Measurements from ENCODE around the gene RNF4.
"Not testable (repeated sequence)": the region's sequence is repeated elsewhere in the genome, so short reads cannot be mapped to it uniquely, and the experiment has no call there.

The RNF4 gene

DNA sequence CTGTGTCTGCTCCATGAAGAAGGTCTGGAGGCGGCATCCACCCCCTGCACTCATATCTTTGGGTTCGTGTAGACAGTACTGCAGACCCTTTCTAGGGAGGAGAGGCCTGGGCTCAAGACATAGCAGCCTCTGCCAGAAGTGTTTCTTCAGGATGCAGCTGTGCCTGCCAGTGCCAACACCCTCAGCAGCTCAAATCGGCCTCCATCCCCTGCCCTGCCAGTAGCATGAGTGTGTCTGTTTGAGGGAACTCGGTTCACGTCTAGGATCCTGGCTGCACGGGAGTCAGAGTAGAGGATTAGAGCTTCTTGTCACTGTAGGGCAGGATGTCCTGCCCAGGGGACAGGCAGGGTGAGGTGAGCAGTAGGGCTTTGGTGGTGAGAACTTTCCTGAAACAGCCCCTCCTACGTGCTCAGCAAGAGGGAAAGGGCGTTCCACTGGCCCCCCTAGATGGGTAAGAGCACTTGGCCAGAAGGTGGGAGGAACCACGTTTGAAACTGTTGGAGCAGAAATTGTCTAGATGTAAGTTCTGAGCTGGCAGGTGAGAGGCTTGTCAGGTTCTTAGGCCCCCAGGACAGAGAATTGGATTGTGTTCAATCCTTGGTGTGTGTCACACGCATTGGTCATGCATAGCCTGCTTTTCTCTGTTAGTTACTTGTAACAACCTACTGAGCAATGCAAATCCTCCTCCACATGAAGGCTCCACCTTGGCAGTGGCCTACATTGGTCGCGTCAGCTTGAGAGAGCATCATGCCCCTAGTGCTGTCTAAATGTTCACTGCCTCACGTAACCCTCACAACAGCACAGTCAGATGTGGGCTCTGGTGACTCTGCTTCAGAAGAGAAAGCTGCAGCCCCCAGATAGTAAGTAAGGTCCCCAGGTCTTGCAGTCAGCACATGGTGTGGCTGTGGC lies 41.7 kb downstream of the RNF4 start:
- no peak for DNase-seq (ENCODE audit: low read depth in 2 of 2)
- TF ChIP-seq, protein P1, sequence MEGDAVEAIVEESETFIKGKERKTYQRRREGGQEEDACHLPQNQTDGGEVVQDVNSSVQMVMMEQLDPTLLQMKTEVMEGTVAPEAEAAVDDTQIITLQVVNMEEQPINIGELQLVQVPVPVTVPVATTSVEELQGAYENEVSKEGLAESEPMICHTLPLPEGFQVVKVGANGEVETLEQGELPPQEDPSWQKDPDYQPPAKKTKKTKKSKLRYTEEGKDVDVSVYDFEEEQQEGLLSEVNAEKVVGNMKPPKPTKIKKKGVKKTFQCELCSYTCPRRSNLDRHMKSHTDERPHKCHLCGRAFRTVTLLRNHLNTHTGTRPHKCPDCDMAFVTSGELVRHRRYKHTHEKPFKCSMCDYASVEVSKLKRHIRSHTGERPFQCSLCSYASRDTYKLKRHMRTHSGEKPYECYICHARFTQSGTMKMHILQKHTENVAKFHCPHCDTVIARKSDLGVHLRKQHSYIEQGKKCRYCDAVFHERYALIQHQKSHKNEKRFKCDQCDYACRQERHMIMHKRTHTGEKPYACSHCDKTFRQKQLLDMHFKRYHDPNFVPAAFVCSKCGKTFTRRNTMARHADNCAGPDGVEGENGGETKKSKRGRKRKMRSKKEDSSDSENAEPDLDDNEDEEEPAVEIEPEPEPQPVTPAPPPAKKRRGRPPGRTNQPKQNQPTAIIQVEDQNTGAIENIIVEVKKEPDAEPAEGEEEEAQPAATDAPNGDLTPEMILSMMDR (IDR thresholded peaks at IDR 0.05; ENCODE audit: low read depth, low read length) = no peak
- H3K4me3 ChIP-seq (replicated peaks in 1 of 2; ENCODE audit: low read depth in 2 of 2, low read length in 2 of 2) = no peak overlapping the region

DNA sequence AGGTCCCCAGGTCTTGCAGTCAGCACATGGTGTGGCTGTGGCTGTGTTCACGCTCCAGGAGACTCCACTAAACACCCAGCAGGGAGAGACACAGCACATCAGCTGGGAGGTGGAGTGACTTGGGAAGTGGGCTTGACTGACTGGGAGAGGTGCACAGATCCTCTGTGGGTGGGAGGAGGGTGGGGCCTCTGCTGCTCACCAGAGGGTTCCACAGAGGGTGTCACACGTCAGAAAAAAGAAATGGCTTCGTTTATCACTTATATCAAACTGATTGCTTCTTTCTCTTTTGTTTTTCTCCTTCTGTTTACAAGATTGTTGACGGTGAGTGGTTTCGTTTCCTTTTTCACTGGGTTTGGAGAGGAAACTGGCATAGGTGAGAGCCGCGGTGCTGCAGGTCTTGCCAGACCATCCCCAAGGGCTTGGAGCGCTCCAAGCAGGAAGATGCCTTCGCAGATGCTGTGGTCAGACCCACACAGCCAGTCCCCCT lies 42.8 kb downstream of the RNF4 start:
- H3K4me3 ChIP-seq (replicated peaks in 1 of 2; ENCODE audit: low read depth in 2 of 2, low read length in 2 of 2) = no peak overlapping the region
- TF ChIP-seq, protein P1 (IDR thresholded peaks at IDR 0.05; ENCODE audit: low read depth, low read length) = no peak
- no peak for DNase-seq (ENCODE audit: low read depth in 2 of 2)

DNA sequence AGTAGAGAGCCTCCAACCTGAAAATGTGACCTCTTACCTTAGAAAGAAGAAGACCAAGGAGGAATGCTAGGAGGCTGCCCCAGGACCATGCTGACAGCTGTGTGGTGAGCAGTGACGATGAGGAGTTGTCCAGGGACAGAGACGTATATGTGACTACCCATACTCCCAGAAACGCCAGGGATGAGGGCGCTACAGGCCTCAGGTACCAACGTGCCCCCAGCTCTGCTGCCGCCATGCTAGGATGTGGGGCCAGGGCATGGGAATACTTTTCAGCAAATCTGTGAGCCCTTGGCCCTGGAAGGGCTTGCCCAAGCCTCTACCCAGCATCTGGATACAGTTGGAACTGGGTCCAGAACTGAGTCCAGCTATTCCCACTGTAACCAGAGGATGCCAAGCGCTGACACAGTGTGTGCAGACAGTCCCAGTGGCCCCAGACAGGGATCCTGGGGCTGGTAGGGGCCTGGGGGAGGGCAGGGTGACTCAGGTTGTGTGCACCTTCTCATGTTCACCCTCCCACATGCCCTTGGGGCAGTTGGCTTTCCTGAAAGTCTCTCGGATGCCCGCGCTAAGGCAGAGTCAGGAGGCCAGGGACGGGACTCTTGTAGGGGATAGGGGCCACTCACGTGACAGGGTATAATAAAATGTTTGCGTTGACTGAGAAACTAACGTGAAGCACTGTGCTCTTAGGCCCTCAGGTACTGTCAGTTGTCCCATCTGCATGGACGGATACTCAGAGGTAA lies 43.7 kb downstream of the RNF4 start:
- TF ChIP-seq, protein P1 (IDR thresholded peaks at IDR 0.05; ENCODE audit: low read depth, low read length) = no peak
- no peak overlapping the region for H3K4me3 ChIP-seq (replicated peaks in 1 of 2; ENCODE audit: low read depth in 2 of 2, low read length in 2 of 2)
- no peak for DNase-seq (ENCODE audit: low read depth in 2 of 2)

DNA sequence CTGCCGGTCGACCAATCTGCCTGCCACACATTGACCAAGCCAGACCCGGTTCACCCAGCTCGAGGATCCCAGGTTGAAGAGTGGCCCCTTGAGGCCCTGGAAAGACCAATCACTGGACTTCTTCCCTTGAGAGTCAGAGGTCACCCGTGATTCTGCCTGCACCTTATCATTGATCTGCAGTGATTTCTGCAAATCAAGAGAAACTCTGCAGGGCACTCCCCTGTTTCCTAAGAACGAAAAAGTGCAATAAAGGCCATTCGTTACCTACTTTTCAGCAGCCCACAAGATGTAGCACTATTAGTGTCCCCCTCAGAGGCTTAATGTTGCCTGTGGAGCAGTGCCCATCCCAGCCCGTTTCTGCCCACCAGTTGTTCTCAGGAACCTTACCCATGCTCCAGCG lies 45.3 kb downstream of the RNF4 start:
- DNase-seq (ENCODE audit: low read depth in 2 of 2); H3K4me3 ChIP-seq (replicated peaks in 1 of 2; ENCODE audit: low read depth in 2 of 2, low read length in 2 of 2): not testable (repeated sequence)

DNA sequence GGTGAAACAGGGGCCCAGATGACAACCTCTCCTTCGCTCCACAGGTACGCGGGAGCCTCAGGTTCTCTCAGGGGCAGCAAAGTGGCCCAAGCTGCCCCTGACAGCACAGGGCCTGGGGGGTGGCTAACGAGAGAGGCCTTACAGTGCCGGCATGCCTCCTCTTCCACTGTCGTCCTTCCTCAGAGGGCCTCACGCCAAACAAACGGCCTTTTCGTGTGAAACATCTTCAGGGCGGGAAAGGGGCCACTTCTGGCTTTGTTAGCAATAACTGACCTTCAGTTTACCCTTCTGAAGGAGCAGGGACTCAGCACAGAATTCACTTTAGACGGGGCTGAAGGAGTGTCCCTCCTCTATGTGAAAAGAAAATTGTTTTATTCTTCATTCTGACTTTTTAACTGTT lies 46.0 kb downstream of the RNF4 start:
- H3K4me3 ChIP-seq (replicated peaks in 1 of 2; ENCODE audit: low read depth in 2 of 2, low read length in 2 of 2); DNase-seq (ENCODE audit: low read depth in 2 of 2): not testable (repeated sequence)

DNA sequence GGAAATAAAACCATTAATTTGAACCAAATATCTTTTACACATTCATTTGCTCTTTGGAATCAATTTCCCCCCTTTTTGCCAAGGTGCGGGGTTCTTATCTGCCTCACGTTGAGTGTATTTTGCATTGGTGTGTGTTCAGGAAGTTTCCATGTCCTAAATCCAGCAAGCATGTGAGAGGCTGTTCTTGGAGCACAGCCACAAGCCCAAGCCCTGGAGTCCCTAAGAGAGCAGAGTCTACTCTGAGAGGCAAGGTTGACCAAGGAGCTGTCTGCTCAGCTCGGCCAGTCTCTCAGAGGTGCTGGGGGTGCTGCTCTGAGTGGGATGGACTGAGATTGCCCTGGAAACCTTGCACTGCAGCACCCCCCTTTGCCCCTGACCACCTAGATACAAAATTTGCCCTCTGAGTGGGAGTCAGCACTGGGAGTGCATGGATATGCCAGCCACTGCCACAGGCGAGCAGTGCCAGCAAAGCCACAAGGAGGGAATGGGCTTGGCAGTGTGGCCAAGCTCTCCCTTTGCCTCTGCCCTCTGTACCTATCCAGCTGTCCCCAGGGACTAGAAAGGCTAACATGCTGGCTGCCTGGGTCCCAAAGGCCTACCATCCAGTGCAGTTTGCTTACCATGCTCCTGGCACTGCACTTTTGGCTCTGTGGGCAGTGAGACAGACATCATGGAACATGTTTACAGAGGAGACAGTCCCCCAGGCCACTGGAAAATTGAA lies 47.1 kb downstream of the RNF4 start:
- DNase-seq (ENCODE audit: low read depth in 2 of 2) = peak in 1 of 2 donors; percentile 38
- no peak overlapping the region for H3K4me3 ChIP-seq (replicated peaks in 1 of 2; ENCODE audit: low read depth in 2 of 2, low read length in 2 of 2)
- TF ChIP-seq, protein P1 (IDR thresholded peaks at IDR 0.05; ENCODE audit: low read depth, low read length) = no peak

DNA sequence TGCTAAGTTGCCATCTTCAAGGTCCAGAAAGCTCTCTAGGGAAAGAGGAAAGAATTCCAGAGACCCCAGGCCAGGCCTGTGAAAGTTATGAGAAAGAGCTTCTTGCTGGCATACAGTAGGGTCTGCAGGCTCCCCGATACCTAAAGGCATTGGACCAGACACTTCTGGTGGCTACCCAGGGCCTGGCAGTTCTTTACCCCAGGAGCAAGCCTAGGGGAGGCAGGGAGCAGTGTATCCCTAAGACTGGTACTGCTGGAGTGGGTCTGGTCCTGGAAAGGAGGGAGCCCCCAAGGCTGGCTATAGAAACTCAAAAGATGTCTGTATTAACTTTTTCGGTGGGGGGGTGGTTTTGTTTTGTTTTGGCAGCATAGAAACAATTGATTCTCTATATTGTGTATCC lies 47.7 kb downstream of the RNF4 start:
- no peak overlapping the region for H3K4me3 ChIP-seq (replicated peaks in 1 of 2; ENCODE audit: low read depth in 2 of 2, low read length in 2 of 2)
- TF ChIP-seq, protein P1 (IDR thresholded peaks at IDR 0.05; ENCODE audit: low read depth, low read length) = no peak
- no peak for DNase-seq (ENCODE audit: low read depth in 2 of 2)
